Stimulated activated CD8-positive, alpha-beta memory T cell treated with anti-CD3 and anti-CD28 coated beads, Interleukin-7, amount 100 ng/mL, for 4 hours (primary cell): ENCODE data around the gene ZER1.
"Not testable (repeated sequence)": the region's sequence is repeated elsewhere in the genome, so short reads cannot be mapped to it uniquely, and the experiment has no call there.

Source experiments
- DNase-seq, 2 donors: peaks; one replicate each; pipeline ENCODE4 v3.0.0-alpha.2; 2020; ENCODE audit warnings: low read depth in 2 of 2

Gene ZER1

GRCh38 chr9:128715436-128715750 lies 56.3 kb downstream of the ZER1 start:
- DNase-seq: no peak

GRCh38 chr9:128714586-128715435 lies 56.9 kb downstream of the ZER1 start:
- DNase-seq: no peak

GRCh38 chr9:128713941-128714573 lies 57.7 kb downstream of the ZER1 start:
- no peak for DNase-seq

GRCh38 chr9:128713411-128713780 lies 58.3 kb downstream of the ZER1 start:
- no peak for DNase-seq

- no peak for DNase-seq
Observed at GRCh38 chr9:128712451-128713410, 59.0 kb downstream of the ZER1 start.

GRCh38 chr9:128707446-128707845 lies 64.3 kb downstream of the ZER1 start:
- no peak for DNase-seq

- DNase-seq: no peak
Observed at GRCh38 chr9:128706671-128707381, 64.9 kb downstream of the ZER1 start.

- no peak for DNase-seq
Observed at GRCh38 chr9:128706045-128706444, 65.7 kb downstream of the ZER1 start.

- no peak for DNase-seq
Observed at GRCh38 chr9:128705051-128705965, 66.4 kb downstream of the ZER1 start.

GRCh38 chr9:128704356-128704670 lies 67.4 kb downstream of the ZER1 start:
- DNase-seq: no peak

- DNase-seq: no peak
Observed at GRCh38 chr9:128703616-128704355, 67.9 kb downstream of the ZER1 start.

GRCh38 chr9:128702949-128703615 lies 68.6 kb downstream of the ZER1 start:
- DNase-seq: no peak

- DNase-seq: peak; percentile 60 to 70
Observed at GRCh38 chr9:128702445-128702948, 69.2 kb downstream of the ZER1 start, which contains the start of gene PKN3. TSS of gene PKN3 (plus strand) at chr9:128702503. CDS start at chr9:128702916, 413 bp downstream.

GRCh38 chr9:128701227-128701854 lies 70.4 kb downstream of the ZER1 start:
- no peak for DNase-seq

GRCh38 chr9:128699096-128699795 lies 72.5 kb downstream of the ZER1 start:
- not testable (repeated sequence) for DNase-seq

GRCh38 chr9:128696923-128697707 lies 74.6 kb downstream of the ZER1 start:
- no peak for DNase-seq

- DNase-seq: no peak
Observed at GRCh38 chr9:128694344-128694743, 77.4 kb downstream of the ZER1 start.
